Spleen (tissue), 11 donors: ENCODE results near the gene SMIM34. TPM values are rescaled to one million over a fixed set of nuclear protein-coding genes. Genes with fewer than 3 reads are reported as not detected.
"Not testable (repeated sequence)": the region's sequence is repeated elsewhere in the genome, so short reads cannot be mapped to it uniquely, and the experiment has no call there.

ENCODE experiments used
- DNase-seq: peaks from one replicate; pipeline ENCODE4 v3.0.0-alpha.2; 2020
- H3K27ac ChIP-seq, 8 donors: fragments of 200-600 bp; sonication (generic) in 7 of 8; 1 replicate in 4 of 8; 2 replicates in 4 of 8; pipeline versions ENCODE4 v1.5.0 to v1.8.0; 2016 to 2021; ENCODE audit warnings: inconsistent platforms in 4 of 8, mild to moderate bottlenecking in 4 of 8, moderate library complexity in 1 of 8
- H3K27me3 ChIP-seq, 7 donors: fragments of 200-600 bp; sonication (generic) in 6 of 7; replicated peaks in 1 of 7; 1 replicate in 4 of 7; 2 replicates in 3 of 7; pipeline versions ENCODE4 v1.5.0 to v1.8.0; 2016 to 2021; ENCODE audit warnings: inconsistent platforms in 3 of 7, mild to moderate bottlenecking in 1 of 7
- H3K36me3 ChIP-seq, 6 donors: fragments of 200-600 bp; sonication (generic) in 5 of 6; 1 replicate in 4 of 6; 2 replicates in 2 of 6; pipeline versions ENCODE4 v1.5.0 to v1.8.0; 2016 to 2021; ENCODE audit warnings: inconsistent platforms in 2 of 6
- H3K4me1 ChIP-seq, 6 donors: fragments of 200-600 bp; sonication (generic) in 5 of 6; 1 replicate in 3 of 6; 2 replicates in 3 of 6; pipeline versions ENCODE4 v1.5.0 to v1.8.0; 2016 to 2021; ENCODE audit warnings: inconsistent platforms in 3 of 6
- H3K4me3 ChIP-seq, 8 donors: fragments of 200-600 bp; sonication (generic) in 7 of 8; 1 replicate in 4 of 8; 2 replicates in 4 of 8; pipeline versions ENCODE4 v1.5.0 to v1.8.0; 2016 to 2021; ENCODE audit warnings: inconsistent platforms in 4 of 8, mild to moderate bottlenecking in 4 of 8, moderate library complexity in 2 of 8
- H3K9me3 ChIP-seq, 8 donors: fragments of 200-600 bp; sonication (generic) in 7 of 8; 1 replicate in 4 of 8; 2 replicates in 4 of 8; pipeline versions ENCODE4 v1.5.0 to v1.8.0; 2016 to 2021; ENCODE audit warnings: inconsistent platforms in 4 of 8
- WGBS, 5 donors: extraction: QIAGEN DNeasy Blood & Tissue Kit in 3 of 5; methylation state at CpG; one replicate each; pipeline versions ENCODE4 v1.1.5 to v1.1.7; 2013 to 2018; 5-methylcytosine and 5-hydroxymethylcytosine counted together
- intact Hi-C: fragments of 100-400 bp; cut with DNase I; formaldehyde crosslinking; loops from one replicate; pipeline ENCODE4 v1.15.0; 2023; ENCODE audit warnings: low total_unique reads
- polyA plus RNA-seq, 3 donors: library from polyadenylated mRNA; stranded (reverse); fragments of 200-250 nt; gene quantifications; one replicate each; pipeline ENCODE4 v1.2.1, GENCODE V29; 2013
- total RNA-seq, 7 donors: library from RNA; depleted of rRNA in 3 of 7; stranded (reverse); fragments of >200 nt in 3 of 7; fragmentation: NEBNext Ultra II Directional in 4 of 7; extraction: Animal tissue kit (Norgen Biotek cat#: 25700) in 4 of 7; gene quantifications; one replicate each; pipeline versions ENCODE4 v1.1.0 to v1.2.1, GENCODE V29; 2016 to 2021
- donor health status: healthy with polysubstance abuse.
- donor health status: DM: no; HTN: no; CAD: no; lungs with moderate emphysema.
- donor health status: DM: no; HTN: no; CAD: no.
- donor health status: Bipolar disorder and iron deficiency.
- donor health status: healthy.
- donor health status: DM: no; HTN: no; CAD: no.
- donor health status: DM: yes; HTN: yes; CAD: no.

The SMIM34 gene
- total and polyA plus RNA-seq, 10 donors: 0.66 to 1.3 TPM; not detected in 8

GRCh38 chr21:34407294-34407693 is 16.5 kb downstream of the SMIM34 start:
- WGBS, 5 donors: no CpG with 5 or more reads among the region's 9 CpGs

GRCh38 chr21:34406676-34407075 is 17.1 kb downstream of the SMIM34 start:
- H3K9me3 ChIP-seq, H3K27me3 ChIP-seq, DNase-seq, H3K4me1 ChIP-seq, intact Hi-C loops, H3K27ac ChIP-seq, H3K4me3 ChIP-seq, H3K36me3 ChIP-seq: not testable (repeated sequence)
- WGBS, 5 donors: no CpG with 5 or more reads among the region's 2 CpGs

More at GRCh38 chr21:34407294-34407693, 16.5 kb downstream of the SMIM34 start:
- H3K27me3 ChIP-seq, H3K27ac ChIP-seq, DNase-seq, H3K9me3 ChIP-seq, H3K36me3 ChIP-seq, H3K4me1 ChIP-seq, H3K4me3 ChIP-seq, intact Hi-C loops: not testable (repeated sequence)

- H3K27ac ChIP-seq, intact Hi-C loops, DNase-seq, H3K4me3 ChIP-seq, H3K27me3 ChIP-seq, H3K9me3 ChIP-seq, H3K36me3 ChIP-seq, H3K4me1 ChIP-seq: not testable (repeated sequence)
- WGBS, 5 donors: no CpG with 5 or more reads among the region's 6 CpGs
These were observed 17.6 kb downstream of the SMIM34 start for GRCh38 chr21:34406102-34406501.

GRCh38 chr21:34405686-34406085 is 18.1 kb downstream of the SMIM34 start:
- H3K4me1 ChIP-seq, H3K27me3 ChIP-seq, H3K36me3 ChIP-seq, H3K27ac ChIP-seq, H3K4me3 ChIP-seq, H3K9me3 ChIP-seq, DNase-seq, intact Hi-C loops: not testable (repeated sequence)
- WGBS, 5 donors: no CpG with 5 or more reads among the region's 2 CpGs

DNA sequence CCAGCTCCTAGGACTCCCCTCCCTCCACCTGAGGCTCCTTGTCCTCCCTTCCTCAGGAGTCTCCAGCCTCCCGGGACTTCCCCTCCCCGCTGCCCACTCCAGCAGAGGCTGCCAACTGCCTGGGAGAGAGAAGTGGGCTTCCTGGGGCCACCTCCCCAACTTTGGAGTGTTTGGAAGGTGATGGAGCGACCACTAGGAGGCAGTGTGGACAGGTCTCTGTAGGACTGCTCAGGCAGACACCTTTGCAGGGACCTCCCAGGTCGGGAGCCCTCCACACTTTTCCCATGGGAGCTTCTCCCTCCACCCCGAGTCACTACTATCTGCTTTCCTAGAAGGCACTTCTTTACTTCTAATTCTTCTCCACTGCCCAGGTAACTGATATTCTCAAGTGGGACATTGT is 19.0 kb downstream of the SMIM34 start:
- DNase-seq, H3K36me3 ChIP-seq, H3K27me3 ChIP-seq, H3K9me3 ChIP-seq, H3K27ac ChIP-seq, H3K4me1 ChIP-seq, intact Hi-C loops, H3K4me3 ChIP-seq: not testable (repeated sequence)
- no CpG with 5 or more reads among the region's 5 CpGs for WGBS, 5 donors

- no CpG with 5 or more reads among the region's 5 CpGs for WGBS, 5 donors
These were observed 23.2 kb downstream of the SMIM34 start for GRCh38 chr21:34400522-34400921.

DNA sequence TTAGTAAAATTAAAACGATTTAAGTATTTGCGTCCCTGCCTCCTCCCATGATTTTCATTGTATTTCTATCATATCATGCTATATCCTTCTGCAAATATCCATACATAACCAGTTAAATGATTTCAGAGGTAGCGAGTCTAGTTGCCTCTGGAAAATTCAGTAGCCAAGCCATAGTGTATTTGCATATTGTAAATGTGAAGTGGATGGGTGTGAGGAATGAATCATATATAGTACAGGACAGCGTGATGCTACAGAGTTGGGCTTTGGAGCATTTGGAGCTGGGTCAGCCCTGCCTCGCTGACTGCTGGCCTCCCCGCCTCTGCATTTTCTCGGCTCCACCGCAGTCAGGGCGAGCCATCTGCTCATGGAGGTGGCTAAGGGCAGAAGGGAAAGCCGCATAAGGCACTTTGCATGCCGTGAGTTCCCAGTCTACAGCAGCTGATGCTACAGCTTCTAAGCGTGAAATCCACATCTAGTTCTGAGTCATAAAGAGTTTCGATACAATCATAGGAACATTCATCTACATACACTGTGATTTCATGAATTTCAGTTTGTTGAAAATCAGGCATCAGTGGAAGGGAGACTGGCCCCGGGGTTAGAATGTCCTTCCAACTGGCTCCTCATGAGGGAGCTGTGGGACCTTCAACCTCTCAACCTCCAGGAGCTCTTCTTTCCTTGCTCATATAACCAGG is 39.9 kb downstream of the SMIM34 start:
- H3K27ac ChIP-seq, H3K9me3 ChIP-seq, DNase-seq, H3K36me3 ChIP-seq, H3K4me3 ChIP-seq, intact Hi-C loops, H3K4me1 ChIP-seq, H3K27me3 ChIP-seq: not testable (repeated sequence)
- WGBS, 5 donors: no CpG with 5 or more reads among the region's 14 CpGs

More at GRCh38 chr21:34400522-34400921, 23.2 kb downstream of the SMIM34 start:
- H3K9me3 ChIP-seq, H3K36me3 ChIP-seq, DNase-seq, intact Hi-C loops, H3K4me3 ChIP-seq, H3K27ac ChIP-seq, H3K4me1 ChIP-seq, H3K27me3 ChIP-seq: not testable (repeated sequence)

DNA sequence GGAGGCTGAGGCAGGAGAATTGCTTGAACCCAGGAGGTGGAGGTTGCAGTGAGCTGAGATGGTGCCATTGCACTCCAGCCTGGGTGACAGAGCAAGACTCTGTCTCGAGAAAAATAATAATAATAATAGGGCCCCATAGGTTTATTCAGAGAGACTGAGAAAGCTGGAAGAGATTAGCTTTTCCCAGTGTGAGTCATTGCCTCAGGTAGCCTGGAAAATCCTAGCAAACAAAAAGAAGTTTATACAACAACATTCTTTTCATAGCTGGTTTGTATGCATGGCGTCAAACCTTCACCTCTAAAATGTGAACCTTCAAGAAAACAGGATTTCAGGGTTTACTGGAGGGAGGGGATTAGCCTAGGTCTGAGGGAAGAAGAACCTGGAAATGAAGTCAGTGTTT is 40.6 kb downstream of the SMIM34 start:
- intact Hi-C loops, H3K27me3 ChIP-seq, H3K4me3 ChIP-seq, H3K4me1 ChIP-seq, H3K9me3 ChIP-seq, H3K27ac ChIP-seq, DNase-seq, H3K36me3 ChIP-seq: not testable (repeated sequence)
- WGBS, 5 donors: no CpG with 5 or more reads among the region's 2 CpGs

DNA sequence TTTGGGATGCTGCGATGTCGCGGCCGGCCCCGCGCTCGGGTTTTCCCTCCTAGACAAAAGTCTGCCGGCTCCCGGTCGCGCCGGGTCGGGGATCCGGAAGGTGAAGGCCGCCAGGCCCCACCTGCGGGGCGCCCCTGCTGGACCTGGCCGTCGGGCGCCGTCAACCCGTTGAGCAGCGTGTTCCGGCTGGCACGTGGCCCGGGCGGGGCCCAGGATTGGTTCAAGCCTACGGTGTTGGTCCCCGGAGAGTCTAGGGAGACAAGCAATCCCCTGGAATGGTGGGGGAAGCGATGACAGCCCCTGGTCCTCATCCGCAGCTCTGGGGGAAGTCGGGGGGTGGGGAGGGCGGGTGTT is 48.2 kb downstream of the SMIM34 start:
- intact Hi-C loops, H3K27ac ChIP-seq: not testable (repeated sequence)
- WGBS, 5 donors: no CpG with 5 or more reads among the region's 33 CpGs

DNA sequence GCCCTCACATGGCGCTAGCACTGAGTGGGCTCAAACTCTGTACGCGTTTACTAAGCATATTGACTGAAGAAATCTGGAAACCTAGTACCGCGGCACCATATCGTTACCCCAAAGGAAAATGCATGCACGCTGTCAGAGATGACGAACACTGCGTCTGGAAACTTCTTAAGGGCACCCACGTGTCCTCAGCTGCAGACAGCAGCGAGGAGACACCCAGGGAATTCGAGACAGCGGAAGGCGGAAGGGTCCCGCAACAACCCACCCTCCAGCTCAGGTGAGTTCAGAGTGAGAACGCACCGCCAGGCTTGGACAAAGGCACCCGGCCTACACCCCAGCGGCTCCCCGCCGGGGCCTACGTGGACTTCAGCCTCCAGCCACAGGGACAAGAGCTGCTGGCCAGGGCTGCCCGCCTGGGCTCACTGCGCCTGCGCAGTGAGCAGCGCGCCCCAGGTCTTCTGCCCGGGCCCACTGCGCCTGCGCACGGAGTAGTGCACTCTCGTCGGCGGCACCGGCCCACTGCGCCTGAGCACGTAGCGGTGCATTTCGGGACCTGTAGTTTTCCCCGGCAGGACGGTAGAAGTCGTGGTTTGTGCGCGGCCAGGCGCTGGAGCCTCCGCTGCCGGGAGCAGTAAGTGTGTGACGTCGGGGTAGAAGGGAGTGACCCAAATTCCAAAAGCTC is 48.7 kb downstream of the SMIM34 start, which contains the start of gene SMIM11:
TSS of gene SMIM11 (plus strand) at position 568 of the 679 bp plus-strand sequence. CDS start 3,998 bp downstream, outside the sequence.
- H3K27me3 ChIP-seq, H3K27ac ChIP-seq, DNase-seq, H3K36me3 ChIP-seq, H3K4me1 ChIP-seq, H3K4me3 ChIP-seq, H3K9me3 ChIP-seq, intact Hi-C loops: not testable (repeated sequence)
- WGBS, 5 donors: no CpG with 5 or more reads among the region's 49 CpGs

More for the DNA sequence above, 48.2 kb downstream of the SMIM34 start:
- not testable (repeated sequence) for H3K4me3 ChIP-seq, H3K27me3 ChIP-seq, H3K36me3 ChIP-seq, H3K4me1 ChIP-seq, DNase-seq, H3K9me3 ChIP-seq

DNA sequence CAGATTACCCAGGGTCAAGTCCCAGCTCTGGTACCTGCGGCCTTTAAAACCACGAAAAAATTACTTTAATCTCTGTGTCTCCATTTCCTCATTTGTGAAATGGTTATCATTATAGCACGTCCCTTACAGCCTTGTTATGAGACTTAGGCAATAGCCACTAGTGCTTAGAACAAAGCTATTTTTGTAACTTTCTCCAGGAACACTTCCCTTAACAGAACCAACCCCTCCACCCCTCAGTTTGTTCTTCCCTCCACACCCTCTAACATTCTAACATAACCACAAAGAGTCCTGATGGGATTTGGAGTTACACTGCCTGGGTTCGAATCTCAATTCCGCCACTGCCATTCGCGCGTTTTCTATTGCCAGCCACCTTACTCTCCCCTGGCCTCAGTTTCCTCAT is 49.3 kb downstream of the SMIM34 start:
- H3K4me1 ChIP-seq, H3K27me3 ChIP-seq, H3K4me3 ChIP-seq, intact Hi-C loops, H3K36me3 ChIP-seq, H3K27ac ChIP-seq, DNase-seq, H3K9me3 ChIP-seq: not testable (repeated sequence)
- no CpG with 5 or more reads among the region's 8 CpGs for WGBS, 5 donors
